ENCODE results near the gene ETFDH. TPM values are rescaled to one million over a fixed set of nuclear protein-coding genes. Genes with fewer than 3 reads are reported as not detected.

The ETFDH gene
- total and polyA plus RNA-seq, 2 experiments from 2014 or later, result 11.4 to 17.7 TPM

DNA sequence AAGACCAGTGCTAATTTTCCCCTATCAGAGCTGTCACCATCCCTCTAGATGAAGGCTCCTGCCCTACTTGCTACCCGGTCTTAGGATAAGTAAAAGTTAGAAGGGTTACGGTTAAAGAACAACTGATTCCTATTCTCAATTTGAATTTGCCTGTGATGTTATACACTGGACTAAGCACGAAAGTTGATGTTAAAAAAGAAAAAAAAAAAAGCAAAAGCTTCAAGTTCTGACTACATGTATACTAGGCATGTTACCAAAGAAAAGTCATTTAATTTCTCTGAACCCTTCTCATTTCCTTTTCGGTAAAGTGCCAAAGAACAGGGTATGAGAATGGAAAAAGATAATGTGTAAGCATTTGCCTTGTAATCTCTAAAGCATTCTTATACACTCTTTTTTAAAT is 52.5 kb downstream of the ETFDH start (continued):
- TF ChIP-seq, protein P1, sequence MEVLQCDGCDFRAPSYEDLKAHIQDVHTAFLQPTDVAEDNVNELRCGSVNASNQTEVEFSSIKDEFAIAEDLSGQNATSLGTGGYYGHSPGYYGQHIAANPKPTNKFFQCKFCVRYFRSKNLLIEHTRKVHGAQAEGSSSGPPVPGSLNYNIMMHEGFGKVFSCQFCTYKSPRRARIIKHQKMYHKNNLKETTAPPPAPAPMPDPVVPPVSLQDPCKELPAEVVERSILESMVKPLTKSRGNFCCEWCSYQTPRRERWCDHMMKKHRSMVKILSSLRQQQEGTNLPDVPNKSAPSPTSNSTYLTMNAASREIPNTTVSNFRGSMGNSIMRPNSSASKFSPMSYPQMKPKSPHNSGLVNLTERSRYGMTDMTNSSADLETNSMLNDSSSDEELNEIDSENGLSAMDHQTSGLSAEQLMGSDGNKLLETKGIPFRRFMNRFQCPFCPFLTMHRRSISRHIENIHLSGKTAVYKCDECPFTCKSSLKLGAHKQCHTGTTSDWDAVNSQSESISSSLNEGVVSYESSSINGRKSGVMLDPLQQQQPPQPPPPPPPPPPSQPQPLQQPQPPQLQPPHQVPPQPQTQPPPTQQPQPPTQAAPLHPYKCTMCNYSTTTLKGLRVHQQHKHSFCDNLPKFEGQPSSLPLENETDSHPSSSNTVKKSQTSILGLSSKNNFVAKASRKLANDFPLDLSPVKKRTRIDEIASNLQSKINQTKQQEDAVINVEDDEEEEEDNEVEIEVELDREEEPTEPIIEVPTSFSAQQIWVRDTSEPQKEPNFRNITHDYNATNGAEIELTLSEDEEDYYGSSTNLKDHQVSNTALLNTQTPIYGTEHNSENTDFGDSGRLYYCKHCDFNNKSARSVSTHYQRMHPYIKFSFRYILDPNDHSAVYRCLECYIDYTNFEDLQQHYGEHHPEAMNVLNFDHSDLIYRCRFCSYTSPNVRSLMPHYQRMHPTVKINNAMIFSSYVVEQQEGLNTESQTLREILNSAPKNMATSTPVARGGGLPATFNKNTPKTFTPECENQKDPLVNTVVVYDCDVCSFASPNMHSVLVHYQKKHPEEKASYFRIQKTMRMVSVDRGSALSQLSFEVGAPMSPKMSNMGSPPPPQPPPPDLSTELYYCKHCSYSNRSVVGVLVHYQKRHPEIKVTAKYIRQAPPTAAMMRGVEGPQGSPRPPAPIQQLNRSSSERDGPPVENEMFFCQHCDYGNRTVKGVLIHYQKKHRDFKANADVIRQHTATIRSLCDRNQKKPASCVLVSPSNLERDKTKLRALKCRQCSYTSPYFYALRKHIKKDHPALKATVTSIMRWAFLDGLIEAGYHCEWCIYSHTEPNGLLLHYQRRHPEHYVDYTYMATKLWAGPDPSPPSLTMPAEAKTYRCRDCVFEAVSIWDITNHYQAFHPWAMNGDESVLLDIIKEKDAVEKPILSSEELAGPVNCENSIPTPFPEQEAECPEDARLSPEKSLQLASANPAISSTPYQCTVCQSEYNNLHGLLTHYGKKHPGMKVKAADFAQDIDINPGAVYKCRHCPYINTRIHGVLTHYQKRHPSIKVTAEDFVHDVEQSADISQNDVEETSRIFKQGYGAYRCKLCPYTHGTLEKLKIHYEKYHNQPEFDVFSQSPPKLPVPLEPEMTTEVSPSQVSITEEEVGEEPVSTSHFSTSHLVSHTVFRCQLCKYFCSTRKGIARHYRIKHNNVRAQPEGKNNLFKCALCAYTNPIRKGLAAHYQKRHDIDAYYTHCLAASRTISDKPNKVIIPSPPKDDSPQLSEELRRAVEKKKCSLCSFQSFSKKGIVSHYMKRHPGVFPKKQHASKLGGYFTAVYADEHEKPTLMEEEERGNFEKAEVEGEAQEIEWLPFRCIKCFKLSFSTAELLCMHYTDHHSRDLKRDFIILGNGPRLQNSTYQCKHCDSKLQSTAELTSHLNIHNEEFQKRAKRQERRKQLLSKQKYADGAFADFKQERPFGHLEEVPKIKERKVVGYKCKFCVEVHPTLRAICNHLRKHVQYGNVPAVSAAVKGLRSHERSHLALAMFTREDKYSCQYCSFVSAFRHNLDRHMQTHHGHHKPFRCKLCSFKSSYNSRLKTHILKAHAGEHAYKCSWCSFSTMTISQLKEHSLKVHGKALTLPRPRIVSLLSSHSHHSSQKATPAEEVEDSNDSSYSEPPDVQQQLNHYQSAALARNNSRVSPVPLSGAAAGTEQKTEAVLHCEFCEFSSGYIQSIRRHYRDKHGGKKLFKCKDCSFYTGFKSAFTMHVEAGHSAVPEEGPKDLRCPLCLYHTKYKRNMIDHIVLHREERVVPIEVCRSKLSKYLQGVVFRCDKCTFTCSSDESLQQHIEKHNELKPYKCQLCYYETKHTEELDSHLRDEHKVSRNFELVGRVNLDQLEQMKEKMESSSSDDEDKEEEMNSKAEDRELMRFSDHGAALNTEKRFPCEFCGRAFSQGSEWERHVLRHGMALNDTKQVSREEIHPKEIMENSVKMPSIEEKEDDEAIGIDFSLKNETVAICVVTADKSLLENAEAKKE (CRISPR knock-in tag; IDR thresholded peaks at IDR 0.05), result no peak
- TF ChIP-seq NANOG (IDR thresholded peaks at IDR 0.05; ENCODE audit: borderline replicate concordance) (no peak), ZNF331 (CRISPR knock-in tag; IDR thresholded peaks at IDR 0.05; ENCODE audit: low read depth) (no peak), CREB1 (CRISPR knock-in tag; IDR thresholded peaks at IDR 0.05; ENCODE audit: low read depth) (no peak)
- TF ChIP-seq, protein P2, sequence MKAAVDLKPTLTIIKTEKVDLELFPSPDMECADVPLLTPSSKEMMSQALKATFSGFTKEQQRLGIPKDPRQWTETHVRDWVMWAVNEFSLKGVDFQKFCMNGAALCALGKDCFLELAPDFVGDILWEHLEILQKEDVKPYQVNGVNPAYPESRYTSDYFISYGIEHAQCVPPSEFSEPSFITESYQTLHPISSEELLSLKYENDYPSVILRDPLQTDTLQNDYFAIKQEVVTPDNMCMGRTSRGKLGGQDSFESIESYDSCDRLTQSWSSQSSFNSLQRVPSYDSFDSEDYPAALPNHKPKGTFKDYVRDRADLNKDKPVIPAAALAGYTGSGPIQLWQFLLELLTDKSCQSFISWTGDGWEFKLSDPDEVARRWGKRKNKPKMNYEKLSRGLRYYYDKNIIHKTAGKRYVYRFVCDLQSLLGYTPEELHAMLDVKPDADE (IDR thresholded peaks at IDR 0.05), result no peak
- TF ChIP-seq, protein P3, sequence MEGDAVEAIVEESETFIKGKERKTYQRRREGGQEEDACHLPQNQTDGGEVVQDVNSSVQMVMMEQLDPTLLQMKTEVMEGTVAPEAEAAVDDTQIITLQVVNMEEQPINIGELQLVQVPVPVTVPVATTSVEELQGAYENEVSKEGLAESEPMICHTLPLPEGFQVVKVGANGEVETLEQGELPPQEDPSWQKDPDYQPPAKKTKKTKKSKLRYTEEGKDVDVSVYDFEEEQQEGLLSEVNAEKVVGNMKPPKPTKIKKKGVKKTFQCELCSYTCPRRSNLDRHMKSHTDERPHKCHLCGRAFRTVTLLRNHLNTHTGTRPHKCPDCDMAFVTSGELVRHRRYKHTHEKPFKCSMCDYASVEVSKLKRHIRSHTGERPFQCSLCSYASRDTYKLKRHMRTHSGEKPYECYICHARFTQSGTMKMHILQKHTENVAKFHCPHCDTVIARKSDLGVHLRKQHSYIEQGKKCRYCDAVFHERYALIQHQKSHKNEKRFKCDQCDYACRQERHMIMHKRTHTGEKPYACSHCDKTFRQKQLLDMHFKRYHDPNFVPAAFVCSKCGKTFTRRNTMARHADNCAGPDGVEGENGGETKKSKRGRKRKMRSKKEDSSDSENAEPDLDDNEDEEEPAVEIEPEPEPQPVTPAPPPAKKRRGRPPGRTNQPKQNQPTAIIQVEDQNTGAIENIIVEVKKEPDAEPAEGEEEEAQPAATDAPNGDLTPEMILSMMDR (conservative IDR thresholded peaks at IDR 0.05; ENCODE audit: low read depth in 2 of 2), result no peak

DNA sequence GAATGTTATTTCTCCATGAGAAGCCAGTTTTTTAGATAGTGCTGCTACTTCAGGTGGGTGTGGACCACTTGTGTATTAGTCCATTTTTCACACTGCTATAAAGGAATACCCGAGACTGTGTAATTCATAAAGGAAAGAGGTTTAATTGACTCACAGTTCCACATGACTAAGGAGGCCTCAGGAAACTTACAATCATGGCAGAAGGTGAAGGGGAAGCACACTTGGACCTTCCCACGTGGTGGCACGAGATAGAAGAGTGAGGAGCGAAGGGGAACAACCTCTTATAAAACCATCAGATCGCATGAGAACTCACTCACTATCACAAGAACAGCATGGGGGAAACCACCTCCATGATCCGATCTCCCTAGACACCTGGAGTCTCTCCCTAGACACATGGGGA is 54.5 kb downstream of the ETFDH start:
- Mint-ChIP-seq H3K4me1 (peaks cover 10% of the 10 kb centered on the region), H3K4me3 (no peak overlapping the region), H3K27ac (no peak overlapping the region), H3K36me3 (ENCODE audit: low read depth) (peaks cover 2% of the 10 kb centered on the region; the same call in 2 of the 3 replicates), H3K27me3 (ENCODE audit: insufficient read depth, low read depth, poor library complexity) (peaks cover 3% of the 10 kb centered on the region), H3K9me3 (no peaks in the 10 kb centered on the region)
- no peaks in the 10 kb centered on the region for H3K27me3 ChIP-seq (ENCODE audit: insufficient read depth)
- H3K27ac ChIP-seq (ENCODE audit: low read depth), result no peak overlapping the region
- no peaks in the 10 kb centered on the region for H3K9me2 ChIP-seq (ENCODE audit: insufficient read depth)
- ATAC-seq, result no peak
- H3K4me3 ChIP-seq, result no peak overlapping the region
- no peak for DNase-seq (ENCODE audit: low spot score)
- H3F3A ChIP-seq (replicated peaks; ENCODE audit: low read depth), result 0 out of 2 replicates have a peak, but pooled peaks cover 3% of the 10 kb centered on the region
- H2AFZ ChIP-seq, result no peak overlapping the region
- H3K4me2 ChIP-seq, result no peak overlapping the region
- no peaks in the 10 kb centered on the region for H4K20me1 ChIP-seq (replicated peaks; ENCODE audit: insufficient read depth)
- H3K4me1 ChIP-seq (ENCODE audit: insufficient read depth), result 0 out of 2 replicates have a peak, but pooled peaks cover 8% of the 10 kb centered on the region
- H3K79me2 ChIP-seq (replicated peaks; ENCODE audit: insufficient read depth), result peaks cover 12% of the 10 kb centered on the region
- H3K36me3 ChIP-seq (ENCODE audit: insufficient read depth), result no peaks in the 10 kb centered on the region
- TF ChIP-seq CREB1 (CRISPR knock-in tag; IDR thresholded peaks at IDR 0.05; ENCODE audit: low read depth) (no peak), ZNF114 (CRISPR knock-in tag; IDR thresholded peaks at IDR 0.05) (no peak), STAT1 (IDR thresholded peaks at IDR 0.05; ENCODE audit: unreplicated experiment) (no peak), NANOG (IDR thresholded peaks at IDR 0.05; ENCODE audit: borderline replicate concordance) (no peak), EZH2 (IDR thresholded peaks at IDR 0.05; ENCODE audit: low read depth, unreplicated experiment) (no peak), JUNB (IDR thresholded peaks at IDR 0.05; ENCODE audit: unreplicated experiment) (no peak)
- TF ChIP-seq, protein P4, sequence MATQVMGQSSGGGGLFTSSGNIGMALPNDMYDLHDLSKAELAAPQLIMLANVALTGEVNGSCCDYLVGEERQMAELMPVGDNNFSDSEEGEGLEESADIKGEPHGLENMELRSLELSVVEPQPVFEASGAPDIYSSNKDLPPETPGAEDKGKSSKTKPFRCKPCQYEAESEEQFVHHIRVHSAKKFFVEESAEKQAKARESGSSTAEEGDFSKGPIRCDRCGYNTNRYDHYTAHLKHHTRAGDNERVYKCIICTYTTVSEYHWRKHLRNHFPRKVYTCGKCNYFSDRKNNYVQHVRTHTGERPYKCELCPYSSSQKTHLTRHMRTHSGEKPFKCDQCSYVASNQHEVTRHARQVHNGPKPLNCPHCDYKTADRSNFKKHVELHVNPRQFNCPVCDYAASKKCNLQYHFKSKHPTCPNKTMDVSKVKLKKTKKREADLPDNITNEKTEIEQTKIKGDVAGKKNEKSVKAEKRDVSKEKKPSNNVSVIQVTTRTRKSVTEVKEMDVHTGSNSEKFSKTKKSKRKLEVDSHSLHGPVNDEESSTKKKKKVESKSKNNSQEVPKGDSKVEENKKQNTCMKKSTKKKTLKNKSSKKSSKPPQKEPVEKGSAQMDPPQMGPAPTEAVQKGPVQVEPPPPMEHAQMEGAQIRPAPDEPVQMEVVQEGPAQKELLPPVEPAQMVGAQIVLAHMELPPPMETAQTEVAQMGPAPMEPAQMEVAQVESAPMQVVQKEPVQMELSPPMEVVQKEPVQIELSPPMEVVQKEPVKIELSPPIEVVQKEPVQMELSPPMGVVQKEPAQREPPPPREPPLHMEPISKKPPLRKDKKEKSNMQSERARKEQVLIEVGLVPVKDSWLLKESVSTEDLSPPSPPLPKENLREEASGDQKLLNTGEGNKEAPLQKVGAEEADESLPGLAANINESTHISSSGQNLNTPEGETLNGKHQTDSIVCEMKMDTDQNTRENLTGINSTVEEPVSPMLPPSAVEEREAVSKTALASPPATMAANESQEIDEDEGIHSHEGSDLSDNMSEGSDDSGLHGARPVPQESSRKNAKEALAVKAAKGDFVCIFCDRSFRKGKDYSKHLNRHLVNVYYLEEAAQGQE (IDR thresholded peaks at IDR 0.05; ENCODE audit: unreplicated experiment), result no peak

Data from GM23338 (cell line).